A549 (cell line): ENCODE results near the gene RAB5A.

ENCODE experiments used
- BHLHE40 ChIP-seq: IDR thresholded peaks from 2 replicates; pipeline ENCODE4 v1.6.1; 2012; ENCODE audit warnings: low read depth, low read length, inconsistent platforms
- CEBPB ChIP-seq, 2 experiments: fragments of >200 bp in 1 of 2; sonication (Bioruptor Twin) in 1 of 2; formaldehyde crosslinking in 1 of 2; IDR thresholded peaks; 2 replicates each; pipeline ENCODE4 v1.6.1; 2012 to 2016
- CHD4 ChIP-seq: fragments of 200-600 bp; sonication (generic); IDR thresholded peaks from 2 replicates; pipeline ENCODE4 v1.6.1; 2016; ENCODE audit warnings: antibody characterized with exemption, mild to moderate bottlenecking, borderline replicate concordance
- EP300 ChIP-seq, 2 experiments: fragments of >200 bp; sonication (Bioruptor Twin); formaldehyde crosslinking; IDR thresholded peaks; 2 replicates in 1 of 2; 3 replicates in 1 of 2; pipeline ENCODE4 v1.6.1; 2016 to 2017
- GATA3 ChIP-seq: IDR thresholded peaks from 2 replicates; pipeline ENCODE4 v1.6.1; 2012; ENCODE audit warnings: borderline replicate concordance
- HDAC2 ChIP-seq: fragments of 200-600 bp; sonication (generic); IDR thresholded peaks from 2 replicates; pipeline ENCODE4 v1.6.1; 2016
- POLR2A ChIP-seq: IDR thresholded peaks from 2 replicates; pipeline ENCODE4 v1.6.1; 2012; ENCODE audit warnings: mild to moderate bottlenecking, low read length
- RCOR1 ChIP-seq: fragments of 150-350 bp; IDR thresholded peaks from 2 replicates; pipeline ENCODE4 v1.6.1; 2014; ENCODE audit warnings: antibody characterized with exemption, low read length, low read depth
- RNF2 ChIP-seq: fragments of 200-600 bp; sonication (generic); IDR thresholded peaks from 2 replicates; pipeline ENCODE4 v1.6.1; 2016; ENCODE audit warnings: low read depth, mild to moderate bottlenecking, antibody characterized with exemption, moderate library complexity, borderline replicate concordance
- TF ChIP-seq, protein P1 (sequence below): fragments of >200 bp; sonication (Bioruptor Twin); formaldehyde crosslinking; IDR thresholded peaks from 3 replicates; pipeline ENCODE4 v1.5.1; 2016
- TF ChIP-seq, protein P2 (sequence below): fragments of 450-650 bp; IDR thresholded peaks from 2 replicates; pipeline ENCODE4 v1.6.1; 2014; ENCODE audit warnings: antibody characterized with exemption

DNA sequence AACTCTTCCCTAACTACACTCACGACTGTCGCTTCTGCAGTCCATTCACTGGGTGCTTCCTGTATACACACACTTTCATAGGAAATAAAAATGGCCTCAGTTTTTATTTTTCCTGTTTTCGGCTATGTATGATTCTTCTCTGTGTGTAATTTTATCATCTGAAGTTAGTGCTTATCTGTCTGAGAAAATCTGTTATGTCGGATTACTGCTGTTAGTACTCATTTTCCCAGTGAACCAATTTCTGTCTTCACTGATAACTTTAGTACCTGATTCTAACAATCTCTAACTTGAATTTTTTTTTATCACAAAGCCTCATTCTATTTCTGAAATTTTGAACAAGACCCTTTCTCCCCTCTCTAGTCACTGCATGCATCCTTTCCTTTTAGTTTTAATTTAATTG lies 20.9 kb downstream of the RAB5A start:
- TF ChIP-seq, protein P1, sequence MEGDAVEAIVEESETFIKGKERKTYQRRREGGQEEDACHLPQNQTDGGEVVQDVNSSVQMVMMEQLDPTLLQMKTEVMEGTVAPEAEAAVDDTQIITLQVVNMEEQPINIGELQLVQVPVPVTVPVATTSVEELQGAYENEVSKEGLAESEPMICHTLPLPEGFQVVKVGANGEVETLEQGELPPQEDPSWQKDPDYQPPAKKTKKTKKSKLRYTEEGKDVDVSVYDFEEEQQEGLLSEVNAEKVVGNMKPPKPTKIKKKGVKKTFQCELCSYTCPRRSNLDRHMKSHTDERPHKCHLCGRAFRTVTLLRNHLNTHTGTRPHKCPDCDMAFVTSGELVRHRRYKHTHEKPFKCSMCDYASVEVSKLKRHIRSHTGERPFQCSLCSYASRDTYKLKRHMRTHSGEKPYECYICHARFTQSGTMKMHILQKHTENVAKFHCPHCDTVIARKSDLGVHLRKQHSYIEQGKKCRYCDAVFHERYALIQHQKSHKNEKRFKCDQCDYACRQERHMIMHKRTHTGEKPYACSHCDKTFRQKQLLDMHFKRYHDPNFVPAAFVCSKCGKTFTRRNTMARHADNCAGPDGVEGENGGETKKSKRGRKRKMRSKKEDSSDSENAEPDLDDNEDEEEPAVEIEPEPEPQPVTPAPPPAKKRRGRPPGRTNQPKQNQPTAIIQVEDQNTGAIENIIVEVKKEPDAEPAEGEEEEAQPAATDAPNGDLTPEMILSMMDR = no peak
- TF ChIP-seq RCOR1 (no peak), HDAC2 (no peak), RNF2 (no peak), CEBPB (IDR thresholded peaks at IDR 0.05) (no peak), CHD4 (no peak), POLR2A (no peak), BHLHE40 (no peak), GATA3 (no peak), EP300 (IDR thresholded peaks at IDR 0.05) (no peak)
- TF ChIP-seq, protein P2, sequence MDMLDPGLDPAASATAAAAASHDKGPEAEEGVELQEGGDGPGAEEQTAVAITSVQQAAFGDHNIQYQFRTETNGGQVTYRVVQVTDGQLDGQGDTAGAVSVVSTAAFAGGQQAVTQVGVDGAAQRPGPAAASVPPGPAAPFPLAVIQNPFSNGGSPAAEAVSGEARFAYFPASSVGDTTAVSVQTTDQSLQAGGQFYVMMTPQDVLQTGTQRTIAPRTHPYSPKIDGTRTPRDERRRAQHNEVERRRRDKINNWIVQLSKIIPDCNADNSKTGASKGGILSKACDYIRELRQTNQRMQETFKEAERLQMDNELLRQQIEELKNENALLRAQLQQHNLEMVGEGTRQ = no peak
